ENCODE measurements around the gene PHTF2.

DNA sequence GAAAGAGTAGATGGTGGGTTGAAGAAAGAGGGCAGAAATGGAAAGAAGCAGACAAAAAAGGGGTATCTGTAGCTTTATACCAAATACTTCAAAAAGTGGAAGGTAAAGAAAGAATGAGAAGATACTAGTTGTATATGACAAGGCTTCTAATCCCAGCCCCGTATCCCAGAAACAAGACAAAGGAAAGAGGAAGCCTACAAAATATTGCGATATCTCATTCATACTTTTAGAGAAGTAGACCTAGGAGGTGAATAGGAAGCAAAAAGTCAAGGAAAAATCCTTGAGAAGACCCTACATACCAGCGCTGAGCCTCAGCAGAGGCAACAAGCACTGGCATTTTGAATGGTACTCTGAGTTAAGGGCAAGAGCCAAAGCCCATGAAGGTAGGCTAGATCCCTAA is 26.6 kb downstream of the PHTF2 start:
- TF ChIP-seq, protein P1, sequence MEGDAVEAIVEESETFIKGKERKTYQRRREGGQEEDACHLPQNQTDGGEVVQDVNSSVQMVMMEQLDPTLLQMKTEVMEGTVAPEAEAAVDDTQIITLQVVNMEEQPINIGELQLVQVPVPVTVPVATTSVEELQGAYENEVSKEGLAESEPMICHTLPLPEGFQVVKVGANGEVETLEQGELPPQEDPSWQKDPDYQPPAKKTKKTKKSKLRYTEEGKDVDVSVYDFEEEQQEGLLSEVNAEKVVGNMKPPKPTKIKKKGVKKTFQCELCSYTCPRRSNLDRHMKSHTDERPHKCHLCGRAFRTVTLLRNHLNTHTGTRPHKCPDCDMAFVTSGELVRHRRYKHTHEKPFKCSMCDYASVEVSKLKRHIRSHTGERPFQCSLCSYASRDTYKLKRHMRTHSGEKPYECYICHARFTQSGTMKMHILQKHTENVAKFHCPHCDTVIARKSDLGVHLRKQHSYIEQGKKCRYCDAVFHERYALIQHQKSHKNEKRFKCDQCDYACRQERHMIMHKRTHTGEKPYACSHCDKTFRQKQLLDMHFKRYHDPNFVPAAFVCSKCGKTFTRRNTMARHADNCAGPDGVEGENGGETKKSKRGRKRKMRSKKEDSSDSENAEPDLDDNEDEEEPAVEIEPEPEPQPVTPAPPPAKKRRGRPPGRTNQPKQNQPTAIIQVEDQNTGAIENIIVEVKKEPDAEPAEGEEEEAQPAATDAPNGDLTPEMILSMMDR (optimal IDR thresholded peaks at IDR 0.05 in 1 of 3, IDR thresholded peaks at IDR 0.05 in 1 of 3, conservative IDR thresholded peaks at IDR 0.05 in 1 of 3; ENCODE audit: extremely low read depth in 1 of 3, insufficient read depth in 2 of 3, low read length in 3 of 3), result no peak
- TF ChIP-seq EZH2 (IDR thresholded peaks at IDR 0.05; ENCODE audit: low read length), result no peak
